ENCODE data around the gene UBE2QL1. TPM values are rescaled to one million over a fixed set of nuclear protein-coding genes. Genes with fewer than 3 reads are reported as not detected.

The UBE2QL1 gene
- total RNA-seq, 1 donor from 2014 or later = not detected

DNA sequence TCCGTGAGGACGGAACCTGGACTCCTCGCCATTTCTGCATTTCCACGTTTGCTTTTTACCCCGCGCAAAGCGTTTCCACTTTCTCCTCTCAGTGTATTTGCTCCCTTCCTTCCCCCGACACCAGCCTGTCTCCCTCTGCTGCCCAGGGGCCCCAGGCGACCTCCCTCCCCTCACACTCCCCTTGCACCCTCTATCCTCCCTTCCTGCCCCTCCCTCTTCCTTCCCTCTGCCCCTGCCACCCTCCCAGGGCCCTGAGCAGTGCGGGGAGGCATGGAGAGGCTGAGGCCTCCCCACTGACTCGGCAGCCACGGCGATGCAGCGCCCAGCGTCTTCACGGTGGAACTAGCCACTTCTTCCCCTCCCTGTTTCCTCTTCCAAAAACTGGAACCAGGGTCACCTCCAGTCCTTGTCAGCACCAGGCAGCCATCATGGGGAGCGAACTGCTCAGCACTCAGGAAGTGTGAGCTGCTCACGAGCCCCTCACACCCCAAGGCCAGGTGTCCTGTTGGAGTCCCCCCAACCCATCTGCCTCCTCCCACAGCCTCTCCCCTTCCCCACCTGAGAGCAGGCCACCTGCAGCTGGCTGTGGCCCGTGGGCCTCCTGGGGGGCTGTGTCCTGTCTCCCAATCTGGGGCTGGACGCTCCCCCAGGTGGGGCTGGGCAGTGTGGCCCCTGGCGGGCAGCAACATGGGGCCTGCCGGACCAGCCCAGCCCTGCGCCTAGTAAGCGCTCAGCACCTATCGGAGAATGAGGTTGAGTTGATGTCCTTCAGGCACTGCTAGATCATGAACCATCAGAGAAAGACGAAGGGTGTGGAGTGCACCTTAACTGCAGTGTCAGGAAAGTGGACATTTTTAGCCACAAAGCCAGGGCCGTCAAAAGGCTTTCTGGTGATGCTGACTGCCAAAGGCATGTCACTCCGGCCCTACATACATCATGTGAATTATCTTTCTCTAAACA, 17.5 kb downstream of the UBE2QL1 start:
- TF ChIP-seq CTCF (IDR thresholded peaks at IDR 0.05; ENCODE audit: insufficient read depth, low read length, severe bottlenecking) = no peak
- no peak for DNase-seq (ENCODE audit: low read depth)
- no peak for FAIRE-seq
- no peaks in the 10 kb centered on the region for H3K27me3 ChIP-seq (ENCODE audit: control insufficient read depth, insufficient read depth, low read length)
- H3K4me3 ChIP-seq (ENCODE audit: low read depth, low read length) = no peak overlapping the region
- no peaks in the 10 kb centered on the region for H3K36me3 ChIP-seq (ENCODE audit: control insufficient read depth, insufficient read depth, low read length)

- no peaks in the 10 kb centered on the region for H3K27me3 ChIP-seq (ENCODE audit: control insufficient read depth, insufficient read depth, low read length)
These were observed 18.4 kb downstream of the UBE2QL1 start for GRCh38 chr5:6466975-6467567.

DNA sequence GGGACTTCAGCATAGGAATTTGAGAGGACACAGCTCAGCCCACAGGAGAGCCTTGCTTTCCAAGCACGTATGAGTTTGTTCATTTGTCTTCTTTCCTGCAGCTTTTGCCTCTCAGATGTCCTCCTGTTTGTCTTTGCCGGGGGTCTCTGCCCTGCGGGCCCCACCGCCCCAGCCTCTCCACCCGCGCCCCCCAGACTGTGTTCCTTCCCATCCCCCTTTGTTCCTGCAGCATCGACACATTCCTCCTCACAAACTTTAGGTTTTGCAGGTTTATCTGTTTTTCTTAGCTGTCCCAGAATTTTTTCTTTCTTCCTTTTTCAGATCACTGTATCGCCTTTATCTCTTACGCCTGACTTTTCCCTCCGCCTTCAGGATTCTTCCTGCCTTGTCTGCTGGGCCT, 18.9 kb downstream of the UBE2QL1 start:
- FAIRE-seq = no peak
- Histone ChIP-seq H3K4me3 (ENCODE audit: low read depth, low read length) (no peak overlapping the region), H3K36me3 (ENCODE audit: control insufficient read depth, insufficient read depth, low read length) (no peaks in the 10 kb centered on the region), H3K27me3 (ENCODE audit: control insufficient read depth, insufficient read depth, low read length) (no peaks in the 10 kb centered on the region)
- no peak for TF ChIP-seq CTCF (IDR thresholded peaks at IDR 0.05; ENCODE audit: insufficient read depth, low read length, severe bottlenecking)
- no peak for DNase-seq (ENCODE audit: low read depth)

More at GRCh38 chr5:6466975-6467567, 18.4 kb downstream of the UBE2QL1 start:
- DNase-seq (ENCODE audit: low read depth) (no peak), FAIRE-seq (no peak)
- Histone ChIP-seq H3K4me3 (ENCODE audit: low read depth, low read length) (no peak overlapping the region), H3K36me3 (ENCODE audit: control insufficient read depth, insufficient read depth, low read length) (no peaks in the 10 kb centered on the region)
- TF ChIP-seq CTCF (IDR thresholded peaks at IDR 0.05; ENCODE audit: insufficient read depth, low read length, severe bottlenecking) = no peak

DNA sequence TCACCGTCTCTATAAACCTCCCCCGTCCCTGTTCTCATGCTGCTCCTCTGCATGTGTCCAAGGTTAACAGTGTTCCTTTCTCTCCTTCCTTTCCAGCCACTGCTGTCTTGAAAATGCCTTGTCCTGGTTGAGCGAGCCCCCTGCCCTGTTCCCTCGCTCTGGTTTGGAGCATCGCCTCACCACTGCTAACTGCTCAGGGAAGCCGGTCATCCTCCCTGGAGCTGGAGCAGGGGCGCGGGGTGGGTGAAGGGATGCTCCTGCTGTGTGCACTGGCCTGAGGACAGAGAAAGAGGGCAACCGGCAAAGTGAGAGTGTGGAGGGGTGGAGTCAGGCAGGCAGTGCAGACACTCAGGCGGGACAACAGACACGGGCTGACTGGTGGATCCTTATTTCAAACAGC, 19.4 kb downstream of the UBE2QL1 start:
- FAIRE-seq (no peak), DNase-seq (ENCODE audit: low read depth) (no peak)
- H3K36me3 ChIP-seq (ENCODE audit: control insufficient read depth, insufficient read depth, low read length) = no peaks in the 10 kb centered on the region
- no peaks in the 10 kb centered on the region for H3K27me3 ChIP-seq (ENCODE audit: control insufficient read depth, insufficient read depth, low read length)
- no peak overlapping the region for H3K4me3 ChIP-seq (ENCODE audit: low read depth, low read length)
- TF ChIP-seq CTCF (IDR thresholded peaks at IDR 0.05; ENCODE audit: insufficient read depth, low read length, severe bottlenecking) = no peak

DNA sequence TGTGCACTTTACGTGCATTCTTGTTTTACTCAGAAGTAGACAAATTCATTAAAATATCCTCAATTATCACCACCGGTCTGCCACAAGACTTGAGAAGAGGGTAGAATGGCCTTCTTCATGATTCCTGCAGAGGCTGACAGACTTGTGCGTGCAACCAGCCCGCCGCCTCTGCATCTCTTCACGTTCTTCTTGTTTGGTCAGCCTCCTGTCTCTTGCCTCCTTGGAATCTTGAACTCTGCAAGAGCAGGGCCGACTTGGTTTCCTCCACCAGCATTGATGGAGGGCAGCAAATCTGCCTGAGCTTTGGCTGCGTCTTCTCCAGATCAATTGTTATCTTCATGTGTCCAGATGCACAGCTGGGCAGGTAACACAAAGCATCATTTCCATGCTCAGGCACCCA, 20.2 kb downstream of the UBE2QL1 start:
- no peaks in the 10 kb centered on the region for H3K27me3 ChIP-seq (ENCODE audit: control insufficient read depth, insufficient read depth, low read length)
- no peak for TF ChIP-seq CTCF (IDR thresholded peaks at IDR 0.05; ENCODE audit: insufficient read depth, low read length, severe bottlenecking)
- no peaks in the 10 kb centered on the region for H3K36me3 ChIP-seq (ENCODE audit: control insufficient read depth, insufficient read depth, low read length)
- DNase-seq (ENCODE audit: low read depth) (no peak), FAIRE-seq (no peak)
- no peak overlapping the region for H3K4me3 ChIP-seq (ENCODE audit: low read depth, low read length)

Data from bronchial epithelial cell (primary cell).